ENCODE measurements around the gene SOHLH1.

The SOHLH1 gene

GRCh38 chr9:135667463-135668001, 31.7 kb downstream of the SOHLH1 start:
- Mint-ChIP-seq H3K27ac (no peak overlapping the region), H3K9me3 (ENCODE audit: low read depth) (no peaks in the 10 kb centered on the region), H3K27me3 (peaks cover 2% of the 10 kb centered on the region), H3K4me1 (ENCODE audit: low read depth) (no peaks in the 10 kb centered on the region), H3K36me3 (no peaks in the 10 kb centered on the region), H3K4me3 (no peak overlapping the region)

- no peak overlapping the region for H3K27ac Mint-ChIP-seq
- H3K4me3 Mint-ChIP-seq = no peak overlapping the region
- H3K9me3 Mint-ChIP-seq (ENCODE audit: low read depth) = no peaks in the 10 kb centered on the region
- no peaks in the 10 kb centered on the region for H3K27me3 Mint-ChIP-seq
- H3K4me1 Mint-ChIP-seq (ENCODE audit: low read depth) = no peaks in the 10 kb centered on the region
- H3K36me3 Mint-ChIP-seq = no peaks in the 10 kb centered on the region
Observed at GRCh38 chr9:135666534-135667462, 32.5 kb downstream of the SOHLH1 start.

DNA sequence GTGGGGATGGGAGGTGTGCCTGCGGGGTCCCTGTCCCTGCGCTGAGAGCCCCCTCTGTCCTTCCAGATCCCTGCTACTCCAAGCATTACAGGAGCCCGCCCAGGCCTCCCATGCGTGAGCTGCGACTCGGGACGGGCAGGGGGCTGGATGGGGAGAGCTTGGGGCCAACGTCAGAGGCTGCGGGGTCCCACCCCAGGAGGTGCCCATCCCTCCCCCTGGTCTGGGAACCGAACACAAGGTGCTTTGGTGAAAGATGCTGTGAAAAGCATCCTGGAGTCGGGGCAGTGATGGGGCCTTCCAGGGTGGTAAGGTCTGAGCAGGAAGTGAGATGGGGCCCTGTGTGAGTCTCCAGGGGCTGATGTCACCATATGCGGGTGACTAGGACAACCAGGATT, 33.5 kb downstream of the SOHLH1 start:
- no peaks in the 10 kb centered on the region for H3K4me1 Mint-ChIP-seq (ENCODE audit: low read depth)

DNA sequence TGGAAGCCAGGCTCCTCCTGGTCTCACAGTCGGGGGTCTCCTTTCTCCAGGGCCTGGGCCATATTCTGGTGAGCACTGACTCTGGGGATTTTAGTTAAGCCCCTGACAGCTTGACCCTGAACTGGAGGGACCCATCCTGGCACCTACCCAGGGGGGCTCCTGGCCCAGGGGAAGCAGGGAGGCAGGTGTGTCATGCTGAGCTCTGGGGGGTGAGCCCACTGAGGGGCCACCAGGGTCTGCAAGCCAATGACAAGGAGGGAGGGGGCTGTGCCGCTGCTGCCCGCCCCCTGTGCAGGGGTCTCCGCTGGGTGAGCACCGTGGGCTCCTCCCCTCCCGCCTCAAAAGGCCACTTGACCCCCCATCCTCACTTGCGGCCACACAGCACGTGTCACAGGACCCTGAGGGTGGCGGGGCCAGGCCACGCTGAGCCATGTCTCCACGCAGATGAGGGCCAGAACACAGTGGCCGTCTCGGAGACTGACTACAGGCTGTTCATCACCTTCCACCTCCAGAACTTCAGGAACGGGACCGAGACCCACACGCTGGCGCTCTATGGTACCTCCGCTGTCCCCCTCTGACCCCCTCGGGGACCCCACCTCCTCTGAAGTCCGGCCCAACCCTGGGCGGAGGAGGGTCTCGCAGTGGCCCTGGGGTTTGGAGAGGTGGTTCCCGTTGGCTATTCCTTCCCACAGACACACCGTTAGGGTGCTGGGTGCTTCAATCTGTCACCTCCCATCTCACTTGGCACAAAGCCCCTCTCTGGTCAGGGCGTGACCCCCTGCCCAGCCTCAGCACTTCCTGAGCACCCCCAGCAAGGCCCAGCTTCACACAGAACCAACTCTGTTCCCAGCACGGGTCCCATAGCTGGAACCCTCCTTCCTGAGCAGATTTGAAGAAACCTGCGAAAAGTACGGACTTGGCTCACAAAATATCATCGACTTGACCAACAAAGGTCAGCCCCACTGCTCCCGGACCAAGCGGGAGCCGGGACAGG, 34.2 kb downstream of the SOHLH1 start:
- H3K9me3 Mint-ChIP-seq (ENCODE audit: low read depth) = no peaks in the 10 kb centered on the region
- no peak overlapping the region for H3K4me3 Mint-ChIP-seq
- H3K27me3 Mint-ChIP-seq = no peaks in the 10 kb centered on the region
- no peak overlapping the region for H3K27ac Mint-ChIP-seq
- H3K36me3 Mint-ChIP-seq = no peaks in the 10 kb centered on the region
- H3K4me1 Mint-ChIP-seq (ENCODE audit: low read depth) = no peaks in the 10 kb centered on the region

More for the DNA sequence above, 33.5 kb downstream of the SOHLH1 start:
- no peaks in the 10 kb centered on the region for H3K27me3 Mint-ChIP-seq
- H3K36me3 Mint-ChIP-seq = no peaks in the 10 kb centered on the region
- no peak overlapping the region for H3K27ac Mint-ChIP-seq
- no peaks in the 10 kb centered on the region for H3K9me3 Mint-ChIP-seq (ENCODE audit: low read depth)
- no peak overlapping the region for H3K4me3 Mint-ChIP-seq

GRCh38 chr9:135664266-135664665, 35.0 kb downstream of the SOHLH1 start:
- no peaks in the 10 kb centered on the region for H3K4me1 Mint-ChIP-seq (ENCODE audit: low read depth)
- no peaks in the 10 kb centered on the region for H3K27me3 Mint-ChIP-seq
- H3K27ac Mint-ChIP-seq = no peak overlapping the region
- H3K36me3 Mint-ChIP-seq = no peaks in the 10 kb centered on the region
- no peaks in the 10 kb centered on the region for H3K9me3 Mint-ChIP-seq (ENCODE audit: low read depth)
- no peak overlapping the region for H3K4me3 Mint-ChIP-seq

- H3K27me3 Mint-ChIP-seq = no peaks in the 10 kb centered on the region
- no peak overlapping the region for H3K4me3 Mint-ChIP-seq
- H3K4me1 Mint-ChIP-seq (ENCODE audit: low read depth) = no peaks in the 10 kb centered on the region
- no peak overlapping the region for H3K27ac Mint-ChIP-seq
- H3K36me3 Mint-ChIP-seq = no peaks in the 10 kb centered on the region
- no peaks in the 10 kb centered on the region for H3K9me3 Mint-ChIP-seq (ENCODE audit: low read depth)
Observed at GRCh38 chr9:135663857-135664256, 35.4 kb downstream of the SOHLH1 start.

- Mint-ChIP-seq H3K4me1 (ENCODE audit: low read depth) (no peaks in the 10 kb centered on the region), H3K36me3 (no peaks in the 10 kb centered on the region), H3K27ac (no peak overlapping the region), H3K4me3 (no peak overlapping the region), H3K9me3 (ENCODE audit: low read depth) (no peaks in the 10 kb centered on the region), H3K27me3 (no peaks in the 10 kb centered on the region)
Observed at GRCh38 chr9:135663451-135663770, 35.9 kb downstream of the SOHLH1 start.

- Mint-ChIP-seq H3K4me1 (ENCODE audit: low read depth) (no peaks in the 10 kb centered on the region), H3K27ac (no peak within 1 kb of the TSS), H3K9me3 (ENCODE audit: low read depth) (no peaks in the 10 kb centered on the region), H3K4me3 (no peak within 1 kb of the TSS), H3K27me3 (no peaks in the 10 kb centered on the region), H3K36me3 (no peaks in the 10 kb centered on the region)
Observed at GRCh38 chr9:135662758-135663450, 36.4 kb downstream of the SOHLH1 start, which contains the start of gene LCN9. Gene LCN9, plus strand, starts transcription at chr9:135663309. Its CDS starts 13 bp downstream, at chr9:135663322.

DNA sequence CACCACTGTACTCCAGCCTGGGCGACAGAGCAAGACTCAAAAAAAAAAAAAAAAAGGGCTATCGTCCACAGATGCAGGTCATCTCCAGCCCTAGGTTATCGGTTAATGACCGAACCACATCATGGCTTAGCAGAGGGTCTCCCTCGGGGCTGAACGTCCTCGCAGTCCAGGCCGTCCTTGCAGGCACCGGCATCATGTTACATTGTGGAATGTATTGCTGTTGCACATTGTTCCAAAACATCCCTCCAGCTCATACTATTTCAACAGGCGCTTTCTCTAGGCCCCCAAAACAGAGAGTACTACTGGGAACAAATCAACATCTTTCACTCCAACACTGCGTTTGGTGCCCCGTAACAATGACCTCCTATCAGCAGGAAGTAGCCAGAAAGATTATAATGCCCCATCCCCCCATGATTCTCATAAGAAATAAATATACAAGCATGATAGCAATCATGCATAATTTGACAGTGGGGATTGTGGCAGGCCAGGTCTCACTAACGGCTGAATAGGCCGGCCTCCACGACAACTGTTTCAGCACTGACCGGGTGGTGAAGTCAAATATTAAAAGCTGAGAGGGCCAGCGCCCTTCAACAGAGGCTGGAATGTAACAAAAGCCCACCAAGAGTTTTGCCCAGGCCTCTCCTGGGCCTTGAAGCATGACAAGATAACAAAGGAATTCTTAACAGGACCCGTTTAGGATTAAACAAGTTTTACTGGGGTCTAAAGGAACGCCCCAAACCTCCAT, 37.3 kb downstream of the SOHLH1 start:
- Mint-ChIP-seq H3K36me3 (no peaks in the 10 kb centered on the region), H3K9me3 (ENCODE audit: low read depth) (no peaks in the 10 kb centered on the region), H3K4me3 (no peak overlapping the region), H3K27me3 (no peaks in the 10 kb centered on the region), H3K27ac (no peak overlapping the region), H3K4me1 (ENCODE audit: low read depth) (no peaks in the 10 kb centered on the region)

- H3K36me3 Mint-ChIP-seq = no peaks in the 10 kb centered on the region
- H3K27ac Mint-ChIP-seq = no peak overlapping the region
- no peaks in the 10 kb centered on the region for H3K4me1 Mint-ChIP-seq (ENCODE audit: low read depth)
- H3K27me3 Mint-ChIP-seq = no peaks in the 10 kb centered on the region
- H3K9me3 Mint-ChIP-seq (ENCODE audit: low read depth) = no peaks in the 10 kb centered on the region
- no peak overlapping the region for H3K4me3 Mint-ChIP-seq
Observed at GRCh38 chr9:135660407-135660806, 38.9 kb downstream of the SOHLH1 start.

DNA sequence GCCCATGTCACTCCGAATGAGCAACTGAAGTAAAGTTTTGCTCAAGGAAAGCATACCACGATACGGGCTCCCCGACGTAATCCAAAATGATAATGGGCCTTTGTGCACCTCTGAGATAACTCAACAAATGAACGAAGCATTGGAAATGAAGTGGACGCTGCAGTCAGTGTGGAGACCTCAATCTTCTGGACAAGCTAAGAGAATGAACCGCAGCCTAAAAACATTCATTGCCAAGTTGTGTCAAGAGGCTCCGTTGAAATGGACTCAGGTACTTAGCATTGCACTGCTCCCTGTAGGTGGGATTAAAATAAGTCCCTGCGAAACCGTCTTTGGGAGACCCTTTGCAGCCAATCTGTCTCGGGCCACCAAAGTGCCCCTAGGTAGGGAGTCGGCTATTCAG, 40.0 kb downstream of the SOHLH1 start:
- Mint-ChIP-seq H3K27me3 (no peaks in the 10 kb centered on the region), H3K9me3 (ENCODE audit: low read depth) (no peaks in the 10 kb centered on the region), H3K36me3 (no peaks in the 10 kb centered on the region), H3K4me3 (no peak overlapping the region), H3K27ac (no peak overlapping the region), H3K4me1 (ENCODE audit: low read depth) (no peaks in the 10 kb centered on the region)

- H3K36me3 Mint-ChIP-seq = no peaks in the 10 kb centered on the region
- no peaks in the 10 kb centered on the region for H3K9me3 Mint-ChIP-seq (ENCODE audit: low read depth)
- no peaks in the 10 kb centered on the region for H3K4me1 Mint-ChIP-seq (ENCODE audit: low read depth)
- no peak overlapping the region for H3K4me3 Mint-ChIP-seq
- H3K27ac Mint-ChIP-seq = no peak overlapping the region
- H3K27me3 Mint-ChIP-seq = peaks cover 4% of the 10 kb centered on the region
Observed at GRCh38 chr9:135657416-135657815, 41.9 kb downstream of the SOHLH1 start.

DNA sequence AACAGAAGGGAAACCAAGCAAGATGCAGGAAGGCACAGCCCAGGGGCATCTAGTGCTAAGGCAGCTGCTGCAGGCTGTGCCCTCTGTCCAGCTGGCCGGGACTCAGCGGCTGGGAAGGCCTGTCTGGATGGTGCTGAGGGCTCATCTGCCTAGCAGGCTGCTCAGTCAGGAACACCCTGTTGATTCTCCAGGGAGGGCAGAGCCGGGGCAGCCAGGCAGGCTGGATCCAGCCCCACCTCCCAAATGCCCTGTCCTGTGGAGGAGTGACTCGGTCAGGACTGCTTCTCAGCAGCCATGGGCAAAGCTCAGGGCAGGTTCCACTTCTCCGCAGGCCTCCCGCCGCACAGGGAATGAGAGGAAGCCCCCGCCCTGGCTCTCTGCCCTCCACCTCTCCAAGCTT, 44.0 kb downstream of the SOHLH1 start:
- Mint-ChIP-seq H3K27ac (no peak overlapping the region), H3K36me3 (no peaks in the 10 kb centered on the region), H3K4me1 (ENCODE audit: low read depth) (no peaks in the 10 kb centered on the region), H3K9me3 (ENCODE audit: low read depth) (peaks cover 2% of the 10 kb centered on the region), H3K4me3 (no peak overlapping the region), H3K27me3 (peaks cover 4% of the 10 kb centered on the region)

DNA sequence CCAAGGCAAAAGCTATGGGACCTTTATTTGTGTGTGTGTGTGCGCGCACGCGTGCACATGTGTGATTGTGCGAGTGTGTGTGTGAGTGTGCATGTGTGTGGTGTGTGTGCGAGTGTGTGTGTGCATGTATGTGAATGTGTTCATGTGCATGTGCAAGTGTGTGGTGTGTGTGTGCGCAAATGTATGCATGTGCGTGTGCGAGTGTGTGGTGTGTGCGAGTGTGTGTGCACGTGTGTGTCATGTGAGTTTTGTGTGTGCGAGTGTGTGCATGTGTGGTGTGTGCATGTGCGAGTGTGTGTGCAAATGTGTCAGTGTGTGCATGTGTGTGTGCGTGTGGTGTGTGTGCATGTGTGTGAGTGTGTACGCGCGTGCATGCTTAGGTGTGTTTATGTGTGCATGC, 48.9 kb downstream of the SOHLH1 start:
- no peaks in the 10 kb centered on the region for H3K4me1 Mint-ChIP-seq (ENCODE audit: low read depth)
- H3K27me3 Mint-ChIP-seq = peaks cover 6% of the 10 kb centered on the region
- peaks cover 4% of the 10 kb centered on the region for H3K36me3 Mint-ChIP-seq
- peaks cover 22% of the 10 kb centered on the region for H3K9me3 Mint-ChIP-seq (ENCODE audit: low read depth)
- no peak overlapping the region for H3K4me3 Mint-ChIP-seq
- no peak overlapping the region for H3K27ac Mint-ChIP-seq

All from activated naive CD8-positive, alpha-beta T cell (primary cell).